B cell (primary cell): ENCODE measurements around the gene PRICKLE2. TPM values are rescaled to one million over a fixed set of nuclear protein-coding genes. Genes with fewer than 3 reads are reported as not detected.

Experiments used
- ATAC-seq: fragments of 200-7000 bp; cut with Tn5 transposase; one replicate; pipeline ENCODE4 v1.10.0; 2021; ENCODE audit warnings: low read depth, mild to moderate bottlenecking, moderate number of reproducible peaks, moderate library complexity
- CTCF ChIA-PET: fragments of 350-600 bp; sonication (Branson Sonifier 250); formaldehyde crosslinking; loops from one replicate; lab custom pipeline; 2021; ENCODE audit warnings: antibody characterized with exemption, inconsistent platforms; lab: Charles Lee
- POLR2A ChIA-PET: fragments of 350-600 bp; sonication (Branson Sonifier 250); formaldehyde crosslinking; loops from one replicate; lab custom pipeline; 2021; ENCODE audit warnings: antibody characterized with exemption; lab: Charles Lee
- DNase-seq: peaks from one replicate; pipeline ENCODE4 v3.0.0; 2013
- H2AFZ ChIP-seq: 2 replicates; pipeline ENCODE4 v1.6.1; 2012; ENCODE audit warnings: mild to moderate bottlenecking, low read depth, low read length; ENCODE audit not compliant: insufficient read depth, poor library complexity, severe bottlenecking
- H3K27ac ChIP-seq, 2 donors: 1 replicate in 1 of 2; 2 replicates in 1 of 2; pipeline ENCODE4 v1.5.1; 2012 to 2013; ENCODE audit warnings: low read length in 2 of 2, mild to moderate bottlenecking in 2 of 2, moderate library complexity in 1 of 2
- H3K27me3 ChIP-seq, 4 experiments: fragments of 200-600 bp in 1 of 4; sonication (generic) in 1 of 4; replicated peaks in 1 of 4; 1 replicate in 2 of 4; 2 replicates in 2 of 4; pipeline versions ENCODE4 v1.6.1 to v1.7.0; 2013 to 2016; ENCODE audit warnings: low read length in 3 of 4, mild to moderate bottlenecking in 2 of 4, mixed read lengths in 1 of 4, moderate library complexity in 1 of 4; ENCODE audit not compliant: insufficient read depth in 4 of 4, control insufficient read depth in 3 of 4; ENCODE audit errors: control extremely low read depth in 1 of 4
- H3K36me3 ChIP-seq, 2 experiments: replicated peaks in 1 of 2; 1 replicate in 1 of 2; 2 replicates in 1 of 2; pipeline versions ENCODE4 v1.6.1 to v1.7.1; 2013; ENCODE audit warnings: low read length in 1 of 2; ENCODE audit not compliant: insufficient read depth in 2 of 2, control insufficient read depth in 1 of 2; ENCODE audit errors: control extremely low read depth in 1 of 2, extremely low read depth in 1 of 2
- H3K4me1 ChIP-seq, 2 donors: fragments of 200-600 bp in 1 of 2; sonication (generic) in 1 of 2; 1 replicate in 1 of 2; 2 replicates in 1 of 2; pipeline versions ENCODE4 v1.5.1 to v1.6.1; 2013 to 2017; ENCODE audit warnings: low read length in 2 of 2; ENCODE audit not compliant: control insufficient read depth in 2 of 2, insufficient read depth in 2 of 2
- H3K4me2 ChIP-seq: replicated peaks from 2 replicates; pipeline ENCODE3; 2012; ENCODE audit warnings: mild to moderate bottlenecking, low read depth, low read length; ENCODE audit not compliant: poor library complexity, severe bottlenecking
- H3K4me3 ChIP-seq, 5 experiments: fragments of 200-600 bp in 1 of 5; sonication (generic) in 1 of 5; 1 replicate in 3 of 5; 2 replicates in 2 of 5; pipeline versions ENCODE4 v1.5.1 to v1.7.0; 2011 to 2016; ENCODE audit warnings: low read length in 4 of 5, mild to moderate bottlenecking in 4 of 5, low read depth in 2 of 5, control low read depth in 1 of 5, moderate library complexity in 1 of 5; ENCODE audit not compliant: insufficient read depth in 1 of 5; ENCODE audit errors: control extremely low read depth in 1 of 5, extremely low read depth in 1 of 5
- H3K79me2 ChIP-seq: fragments of 200-600 bp; sonication (generic); one replicate; pipeline ENCODE4 v1.6.0; 2016; ENCODE audit warnings: low read length; ENCODE audit not compliant: control insufficient read depth, insufficient read depth
- H3K9ac ChIP-seq: fragments of 200-600 bp; sonication (generic); 2 replicates; pipeline ENCODE4 v1.6.1; 2017; ENCODE audit warnings: mild to moderate bottlenecking, low read length, moderate library complexity
- H3K9me3 ChIP-seq, 3 donors: one replicate each; pipeline versions ENCODE4 v1.6.1 to v1.7.1; 2013; ENCODE audit warnings: low read length in 2 of 3; ENCODE audit not compliant: control insufficient read depth in 2 of 3, insufficient read depth in 1 of 3; ENCODE audit errors: control extremely low read depth in 1 of 3
- H4K20me1 ChIP-seq: 2 replicates; pipeline ENCODE4 v1.6.0; 2012; ENCODE audit warnings: mild to moderate bottlenecking, low read length; ENCODE audit not compliant: insufficient read depth, control insufficient read depth, poor library complexity, severe bottlenecking
- H3K27ac Mint-ChIP-seq: one replicate; pipeline ENCODE4 v1.8.0; 2021; ENCODE audit warnings: mixed read lengths
- H3K27me3 Mint-ChIP-seq: one replicate; pipeline ENCODE4 v1.8.0; 2021; ENCODE audit warnings: mixed read lengths
- H3K4me1 Mint-ChIP-seq: one replicate; pipeline ENCODE4 v1.8.0; 2021; ENCODE audit warnings: mixed read lengths
- H3K4me3 Mint-ChIP-seq: one replicate; pipeline ENCODE4 v1.8.0; 2021; ENCODE audit warnings: mixed read lengths
- H3K9me3 Mint-ChIP-seq: one replicate; pipeline ENCODE4 v1.8.0; 2022; ENCODE audit warnings: mixed read lengths; ENCODE audit not compliant: insufficient read depth
- EZH2 ChIP-seq: IDR thresholded peaks from 2 replicates; pipeline ENCODE4 v1.6.1; 2012; ENCODE audit warnings: borderline replicate concordance, low read depth, mild to moderate bottlenecking, moderate library complexity, low read length; ENCODE audit not compliant: insufficient read depth, poor library complexity, severe bottlenecking
- WGBS: methylation state at CpG from one replicate; pipeline ENCODE4 v1.1.5; 2013; ENCODE audit warnings: missing lambda C conversion rate; ENCODE audit not compliant: insufficient coverage; 5-methylcytosine and 5-hydroxymethylcytosine counted together
- intact Hi-C: fragments of 100-400 bp; cut with micrococcal nuclease; formaldehyde crosslinking; loops from one replicate; pipeline ENCODE4 v1.10.0; 2022
- polyA plus RNA-seq: library from polyadenylated mRNA; depleted of rRNA; stranded (reverse); fragments of >200 nt; gene quantifications from 2 replicates; pipeline ENCODE4 v1.2.3, GENCODE V29; 2012
- total RNA-seq, 2 donors: library from RNA; stranded (reverse); fragments of 120-200 nt in 1 of 2; gene quantifications; 1 replicate in 1 of 2; 2 replicates in 1 of 2; pipeline versions ENCODE4 v1.2.3 to v1.2.4, GENCODE V29; 2013 to 2022
- TF ChIP-seq, protein P1 (sequence below): fragments of 200-600 bp; IDR thresholded peaks from one replicate; pipeline ENCODE4 v1.8.0; 2022; ENCODE audit warnings: antibody characterized with exemption, mild to moderate bottlenecking

Gene PRICKLE2
- total and polyA plus RNA-seq, 2 donors (not counting 1 experiment from before 2014, with no cell fraction given), result 0.30 to 1.4 TPM

DNA sequence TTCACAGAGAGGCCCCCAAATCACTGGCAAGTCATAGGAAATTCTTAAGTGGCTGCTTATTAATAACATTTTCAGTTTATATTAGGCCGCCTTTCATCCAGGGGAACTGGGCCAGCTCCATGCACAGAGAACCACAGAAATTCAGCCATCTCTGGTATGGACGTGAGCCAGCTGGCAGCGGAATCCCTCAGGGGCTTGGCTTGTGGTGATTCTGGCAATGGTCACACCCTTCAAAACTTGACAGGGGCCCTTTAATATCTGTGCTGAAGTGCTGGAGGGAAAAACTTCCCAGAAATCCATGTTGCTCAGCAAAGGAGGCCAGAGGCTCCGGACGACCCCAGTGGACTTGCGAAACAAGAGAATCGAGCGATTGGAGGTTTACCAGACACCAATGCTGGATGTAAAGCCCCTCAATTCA, 11.3 kb downstream of the PRICKLE2 start:
- ATAC-seq, result no peak
- Histone ChIP-seq H3K27me3 (peaks cover 0 to 4% (median 0%) of the 10 kb centered on the region in 4 experiments), H3K4me2 (no peak overlapping the region), H3K4me3 (no peak overlapping the region), H3K9ac (no peak overlapping the region), H3K79me2 (no peaks in the 10 kb centered on the region), H3K4me1 (no peaks in the 10 kb centered on the region), H2AFZ (no peak overlapping the region), H3K36me3 (no peaks in the 10 kb centered on the region), H4K20me1 (no peaks in the 10 kb centered on the region), H3K9me3 (no peaks in the 10 kb centered on the region), H3K27ac (no peak overlapping the region)
- POLR2A ChIA-PET, result no interaction called here
- Mint-ChIP-seq H3K27me3 (no peaks in the 10 kb centered on the region), H3K9me3 (no peaks in the 10 kb centered on the region), H3K4me1 (peaks cover 3% of the 10 kb centered on the region), H3K27ac (no peak overlapping the region), H3K4me3 (no peak overlapping the region)
- CTCF ChIA-PET, result no interaction called here
- no peak for TF ChIP-seq EZH2
- TF ChIP-seq, protein P1, sequence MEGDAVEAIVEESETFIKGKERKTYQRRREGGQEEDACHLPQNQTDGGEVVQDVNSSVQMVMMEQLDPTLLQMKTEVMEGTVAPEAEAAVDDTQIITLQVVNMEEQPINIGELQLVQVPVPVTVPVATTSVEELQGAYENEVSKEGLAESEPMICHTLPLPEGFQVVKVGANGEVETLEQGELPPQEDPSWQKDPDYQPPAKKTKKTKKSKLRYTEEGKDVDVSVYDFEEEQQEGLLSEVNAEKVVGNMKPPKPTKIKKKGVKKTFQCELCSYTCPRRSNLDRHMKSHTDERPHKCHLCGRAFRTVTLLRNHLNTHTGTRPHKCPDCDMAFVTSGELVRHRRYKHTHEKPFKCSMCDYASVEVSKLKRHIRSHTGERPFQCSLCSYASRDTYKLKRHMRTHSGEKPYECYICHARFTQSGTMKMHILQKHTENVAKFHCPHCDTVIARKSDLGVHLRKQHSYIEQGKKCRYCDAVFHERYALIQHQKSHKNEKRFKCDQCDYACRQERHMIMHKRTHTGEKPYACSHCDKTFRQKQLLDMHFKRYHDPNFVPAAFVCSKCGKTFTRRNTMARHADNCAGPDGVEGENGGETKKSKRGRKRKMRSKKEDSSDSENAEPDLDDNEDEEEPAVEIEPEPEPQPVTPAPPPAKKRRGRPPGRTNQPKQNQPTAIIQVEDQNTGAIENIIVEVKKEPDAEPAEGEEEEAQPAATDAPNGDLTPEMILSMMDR, result no peak
- WGBS, result 34% methylated on average over 8 of the region's 8 CpGs
- DNase-seq, result no peak
- intact Hi-C loops, result no loop called here

DNA sequence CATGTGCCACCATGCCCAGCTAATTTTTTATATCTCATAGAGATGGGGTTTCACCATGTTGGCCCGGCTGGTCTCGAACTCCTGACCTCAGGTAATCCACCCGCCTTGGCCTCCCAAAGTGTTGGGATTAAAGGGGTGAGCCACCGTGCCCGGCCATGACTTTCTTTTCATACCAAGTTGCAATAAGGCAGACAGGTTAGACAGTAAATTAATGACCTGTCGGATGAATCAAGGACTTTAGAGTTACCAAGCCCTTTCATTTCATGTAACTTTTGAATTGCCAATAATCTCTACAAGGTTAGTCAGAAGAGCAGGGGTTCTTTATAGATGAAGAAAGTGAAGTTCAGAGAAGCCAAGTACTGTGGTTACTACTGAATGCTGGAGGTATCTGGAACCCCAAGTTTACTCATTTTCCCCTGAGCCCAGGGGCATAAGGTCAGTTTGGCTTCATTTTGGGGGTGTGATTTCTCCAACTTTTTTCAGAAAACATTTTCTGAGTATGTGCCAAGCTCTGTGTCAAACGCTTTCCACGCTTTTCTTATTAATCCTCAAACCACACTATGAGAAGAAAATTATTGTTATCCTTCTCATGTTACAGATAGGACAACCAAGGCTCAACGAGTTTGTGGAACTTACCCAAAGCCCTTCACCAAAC, 11.9 kb downstream of the PRICKLE2 start:
- no peaks in the 10 kb centered on the region for H4K20me1 ChIP-seq
- CTCF ChIA-PET, result no interaction called here
- no peak overlapping the region for H3K27ac ChIP-seq
- no peaks in the 10 kb centered on the region for H3K4me1 ChIP-seq
- peaks cover 0 to 4% (median 0%) of the 10 kb centered on the region in 4 experiments for H3K27me3 ChIP-seq
- H3K4me2 ChIP-seq, result no peak overlapping the region
- no peaks in the 10 kb centered on the region for H3K36me3 ChIP-seq
- Mint-ChIP-seq H3K4me1 (peaks cover 3% of the 10 kb centered on the region), H3K27me3 (no peaks in the 10 kb centered on the region), H3K27ac (no peak overlapping the region), H3K9me3 (no peaks in the 10 kb centered on the region), H3K4me3 (no peak overlapping the region)
- DNase-seq (no peak), ATAC-seq (no peak)
- H3K4me3 ChIP-seq, result no peak overlapping the region
- POLR2A ChIA-PET, result no interaction called here
- no peaks in the 10 kb centered on the region for H3K9me3 ChIP-seq
- intact Hi-C loops, result no loop called here
- TF ChIP-seq, protein P1, result no peak
- no peak for TF ChIP-seq EZH2
- H3K9ac ChIP-seq, result no peak overlapping the region
- H2AFZ ChIP-seq, result no peak overlapping the region
- H3K79me2 ChIP-seq, result no peaks in the 10 kb centered on the region
- 95% methylated on average over 4 of the region's 9 CpGs for WGBS
